Fibroblast of the aortic adventitia (primary cell): Measurements from ENCODE around the gene CAPN6. TPM values are rescaled to one million over a fixed set of nuclear protein-coding genes. Genes with fewer than 3 reads are reported as not detected.

Source experiments
- DNase-seq: peaks from one replicate; pipeline ENCODE4 v3.0.0-alpha.2; 2010; ENCODE audit warnings: low read depth
- H3K4me3 ChIP-seq: 2 replicates; pipeline ENCODE4 v1.5.1; 2011; ENCODE audit warnings: low read depth, mild to moderate bottlenecking, control low read depth, low read length, moderate library complexity
- total RNA-seq: library from RNA; depleted of rRNA; stranded (reverse); fragments of >200 nt; gene quantifications from 2 replicates; pipeline ENCODE4 v1.2.3, GENCODE V29; 2012; ENCODE audit warnings: low replicate concordance
- TF ChIP-seq, protein P1 (sequence below): IDR thresholded peaks from 2 replicates; pipeline ENCODE4 v1.5.1; 2011; ENCODE audit warnings: mild to moderate bottlenecking, low read length, control low read depth, inconsistent platforms; ENCODE audit not compliant: insufficient read depth

Gene CAPN6
- total RNA-seq, 1 donor: not detected

DNA sequence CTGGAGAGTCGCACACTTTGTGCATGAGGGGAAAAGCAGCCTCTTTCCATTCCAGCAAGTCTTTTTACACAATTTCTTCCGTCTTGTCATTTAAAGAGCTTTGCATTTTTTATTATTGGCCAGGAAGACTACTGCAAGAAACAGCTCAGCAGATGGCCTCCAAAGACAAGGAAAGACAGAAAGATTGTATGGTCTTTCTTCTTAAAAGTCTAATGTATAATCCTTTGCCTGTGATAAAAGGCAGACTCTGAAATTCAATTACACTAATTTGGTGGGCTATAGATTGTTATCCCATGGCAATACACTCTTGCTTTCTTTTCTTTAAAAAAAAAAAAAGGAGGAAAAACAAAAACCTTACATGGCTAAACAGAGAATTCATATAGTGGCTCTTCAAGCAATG lies 5.9 kb downstream of the CAPN6 start:
- no peak overlapping the region for H3K4me3 ChIP-seq
- TF ChIP-seq, protein P1, sequence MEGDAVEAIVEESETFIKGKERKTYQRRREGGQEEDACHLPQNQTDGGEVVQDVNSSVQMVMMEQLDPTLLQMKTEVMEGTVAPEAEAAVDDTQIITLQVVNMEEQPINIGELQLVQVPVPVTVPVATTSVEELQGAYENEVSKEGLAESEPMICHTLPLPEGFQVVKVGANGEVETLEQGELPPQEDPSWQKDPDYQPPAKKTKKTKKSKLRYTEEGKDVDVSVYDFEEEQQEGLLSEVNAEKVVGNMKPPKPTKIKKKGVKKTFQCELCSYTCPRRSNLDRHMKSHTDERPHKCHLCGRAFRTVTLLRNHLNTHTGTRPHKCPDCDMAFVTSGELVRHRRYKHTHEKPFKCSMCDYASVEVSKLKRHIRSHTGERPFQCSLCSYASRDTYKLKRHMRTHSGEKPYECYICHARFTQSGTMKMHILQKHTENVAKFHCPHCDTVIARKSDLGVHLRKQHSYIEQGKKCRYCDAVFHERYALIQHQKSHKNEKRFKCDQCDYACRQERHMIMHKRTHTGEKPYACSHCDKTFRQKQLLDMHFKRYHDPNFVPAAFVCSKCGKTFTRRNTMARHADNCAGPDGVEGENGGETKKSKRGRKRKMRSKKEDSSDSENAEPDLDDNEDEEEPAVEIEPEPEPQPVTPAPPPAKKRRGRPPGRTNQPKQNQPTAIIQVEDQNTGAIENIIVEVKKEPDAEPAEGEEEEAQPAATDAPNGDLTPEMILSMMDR: no peak
- DNase-seq: no peak

DNA sequence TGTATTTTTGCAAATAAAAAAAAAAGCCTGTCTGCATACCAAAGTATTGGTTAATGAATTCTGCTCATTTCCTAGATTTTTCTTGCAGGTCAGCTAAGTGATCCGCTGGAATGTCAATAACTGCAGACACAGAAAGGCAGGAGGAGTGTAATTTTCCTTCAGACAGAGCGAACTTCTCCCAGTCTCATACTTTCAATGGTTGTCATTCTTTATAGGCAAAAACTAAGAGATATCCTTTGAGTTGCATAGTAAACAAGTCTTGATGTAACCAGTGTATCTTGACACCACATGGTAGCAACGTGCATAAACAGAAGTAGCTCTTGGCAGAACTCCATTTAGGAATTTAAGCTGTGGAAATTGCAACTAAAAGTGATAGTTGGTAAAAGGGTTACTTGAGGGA lies 8.2 kb downstream of the CAPN6 start:
- TF ChIP-seq, protein P1: no peak
- no peak for DNase-seq
- no peak overlapping the region for H3K4me3 ChIP-seq

DNA sequence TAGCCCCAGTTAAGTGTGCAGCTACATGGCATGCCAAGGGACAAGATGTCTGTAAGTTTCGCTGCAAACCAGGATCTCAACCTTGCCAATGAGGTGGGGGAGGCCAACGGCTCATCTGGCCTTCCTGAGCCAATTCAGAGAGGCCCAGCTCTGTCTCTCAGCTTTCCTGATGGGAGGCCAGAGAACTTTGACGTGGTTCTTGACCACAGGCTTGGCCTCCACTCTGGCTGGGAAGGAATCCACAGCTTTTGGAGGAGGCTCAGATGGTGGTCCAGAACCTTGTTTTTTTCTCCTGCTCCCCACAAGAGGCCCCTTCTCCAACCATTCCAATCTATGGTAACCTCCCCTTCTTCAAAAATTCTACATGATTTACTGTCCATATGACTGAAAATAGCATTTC lies 9.8 kb downstream of the CAPN6 start:
- TF ChIP-seq, protein P1: no peak
- no peak for DNase-seq
- no peak overlapping the region for H3K4me3 ChIP-seq

DNA sequence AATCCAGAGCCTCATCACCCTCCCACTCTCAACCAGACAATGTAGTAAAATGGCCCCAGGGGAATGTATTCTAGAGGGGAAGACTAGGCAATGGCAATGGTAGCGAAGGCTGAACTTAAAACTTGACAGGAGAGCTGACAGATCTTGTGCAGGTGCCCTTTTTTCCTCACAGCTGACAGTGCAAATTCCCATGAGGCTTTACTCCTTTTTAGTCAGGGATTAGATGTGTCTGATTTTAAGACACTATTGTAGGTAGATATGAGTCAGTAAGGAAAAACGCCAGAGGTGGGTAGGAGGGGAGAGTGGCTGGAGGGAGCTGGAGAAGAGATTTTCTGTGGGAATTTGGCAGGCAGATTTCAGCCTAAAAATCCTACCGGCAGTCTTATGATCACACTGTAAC lies 10.7 kb downstream of the CAPN6 start:
- TF ChIP-seq, protein P1: no peak
- H3K4me3 ChIP-seq: no peak overlapping the region
- DNase-seq: no peak

DNA sequence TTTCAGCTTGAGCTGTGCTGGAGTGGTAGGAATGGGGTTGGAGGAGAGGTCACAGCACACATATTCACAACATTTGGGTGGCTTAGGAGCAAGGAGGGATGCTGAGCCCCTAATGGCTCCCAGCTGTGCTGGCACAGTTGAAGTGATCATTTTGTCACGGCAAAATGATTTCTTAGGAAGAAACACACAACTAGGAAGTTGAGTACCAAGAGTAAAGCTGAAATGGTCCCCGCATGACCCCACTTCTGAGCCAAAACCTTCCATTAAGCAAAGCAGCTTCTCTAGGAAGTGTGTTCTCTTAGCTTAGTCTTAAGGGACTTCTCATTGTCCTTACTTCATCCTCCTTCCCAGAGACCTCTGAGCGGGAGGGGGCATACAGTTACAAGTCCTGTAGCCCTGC lies 12.6 kb downstream of the CAPN6 start:
- no peak for DNase-seq
- no peak overlapping the region for H3K4me3 ChIP-seq
- TF ChIP-seq, protein P1: no peak

DNA sequence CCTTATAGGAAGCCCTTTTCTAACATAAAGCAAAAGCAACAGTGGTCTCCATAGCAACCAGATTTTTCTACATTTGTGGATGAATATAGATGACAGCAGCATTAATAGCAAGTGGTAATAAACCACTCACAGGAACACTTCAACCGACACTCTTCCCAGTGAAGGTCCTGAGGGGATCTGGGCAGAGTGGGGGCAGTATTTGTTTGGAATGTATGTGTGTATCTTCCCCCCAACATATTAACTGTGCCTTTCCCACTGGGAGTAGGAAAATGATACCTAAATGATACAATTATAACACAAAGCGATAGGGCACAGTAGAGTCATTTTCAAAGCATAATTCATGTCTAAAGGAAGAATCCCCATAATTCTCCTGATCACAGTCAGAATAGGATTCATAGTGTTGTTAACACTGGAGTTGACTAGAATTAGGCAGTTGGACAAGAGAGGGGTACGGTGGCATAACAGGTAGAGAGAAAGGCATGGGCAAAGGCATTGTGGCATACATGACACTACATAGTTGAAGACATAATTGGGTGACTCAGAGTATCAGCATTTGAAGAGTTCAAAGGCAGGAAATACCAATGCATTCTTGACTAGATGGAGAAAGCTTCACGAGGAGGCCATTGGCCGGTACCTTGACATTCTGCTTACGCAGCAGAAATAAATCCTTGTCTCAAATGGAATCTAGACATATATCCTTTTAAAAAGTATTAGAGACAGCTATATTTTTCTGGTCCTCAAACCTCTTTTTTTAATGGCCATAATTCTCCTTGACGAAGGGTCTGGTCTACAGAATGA lies 15.2 kb downstream of the CAPN6 start:
- no peak for DNase-seq

More for the DNA sequence above, 15.2 kb downstream of the CAPN6 start:
- no peak overlapping the region for H3K4me3 ChIP-seq
- TF ChIP-seq, protein P1: no peak
